Heart left ventricle (tissue), 13 donors: ENCODE results near the gene JOSD2.

ENCODE experiments used
- CTCF ChIP-seq, 12 donors: fragments of 200-600 bp; sonication (generic) in 4 of 12; IDR thresholded peaks; one replicate each; pipeline versions ENCODE4 v1.5.0 to v1.8.0; 2018 to 2022; ENCODE audit warnings: antibody characterized with exemption in 12 of 12, mild to moderate bottlenecking in 5 of 12
- POLR2A ChIP-seq, 2 donors: fragments of 450-650 bp; IDR thresholded peaks; one replicate each; pipeline ENCODE4 v1.6.1; 2017; ENCODE audit warnings: antibody characterized with exemption in 2 of 2, mild to moderate bottlenecking in 2 of 2, moderate library complexity in 2 of 2
- donor health status: ischemic (EF 13 %, LVEDD 7.1; RV severe dilation, severe dysfunction).
- donor health status: DM: no; HTN: yes; CAD: no.
- donor health status: DM: no; HTN: no; CAD: no.
- donor health status: ischemic (EF 25% LVEDD 6.9; RV normal size, moderate dysfunction).
- donor health status: ischemic (EF 25% LVEDD 5.7; RV mildly dilated, moderate dysfunction).
- donor health status: ischemic (EF 35%, LVEDD 5.7; RV mildly dilated, moderate dysfunction).
- donor health status: nonischemic (EF 11% LVEDD 7.7; RV severe dilation, severe dysfunction).
- donor health status: DM: yes; HTN: yes; CAD: no.
- donor health status: PGD.
- donor health status: ischemic (EF 29% LVEDD 5.4; RV normal size, mild dysfunction).
- donor health status: nonischemic (EF 23%, LVEDD 6.1; RV moderate dilation, normal function).

- no peak for TF ChIP-seq CTCF (IDR thresholded peaks at IDR 0.05)
- TF ChIP-seq POLR2A (IDR thresholded peaks at IDR 0.05) = no peak
Measured at GRCh38 chr19:50477751-50478515, 33.1 kb downstream of the JOSD2 start.
